ENCODE results near the gene ACER3. TPM values are rescaled to one million over a fixed set of nuclear protein-coding genes. Genes with fewer than 3 reads are reported as not detected.
"Not testable (repeated sequence)": the region's sequence is repeated elsewhere in the genome, so short reads cannot be mapped to it uniquely, and the experiment has no call there.

ACER3 gene
- 16.2 TPM for total RNA-seq

DNA sequence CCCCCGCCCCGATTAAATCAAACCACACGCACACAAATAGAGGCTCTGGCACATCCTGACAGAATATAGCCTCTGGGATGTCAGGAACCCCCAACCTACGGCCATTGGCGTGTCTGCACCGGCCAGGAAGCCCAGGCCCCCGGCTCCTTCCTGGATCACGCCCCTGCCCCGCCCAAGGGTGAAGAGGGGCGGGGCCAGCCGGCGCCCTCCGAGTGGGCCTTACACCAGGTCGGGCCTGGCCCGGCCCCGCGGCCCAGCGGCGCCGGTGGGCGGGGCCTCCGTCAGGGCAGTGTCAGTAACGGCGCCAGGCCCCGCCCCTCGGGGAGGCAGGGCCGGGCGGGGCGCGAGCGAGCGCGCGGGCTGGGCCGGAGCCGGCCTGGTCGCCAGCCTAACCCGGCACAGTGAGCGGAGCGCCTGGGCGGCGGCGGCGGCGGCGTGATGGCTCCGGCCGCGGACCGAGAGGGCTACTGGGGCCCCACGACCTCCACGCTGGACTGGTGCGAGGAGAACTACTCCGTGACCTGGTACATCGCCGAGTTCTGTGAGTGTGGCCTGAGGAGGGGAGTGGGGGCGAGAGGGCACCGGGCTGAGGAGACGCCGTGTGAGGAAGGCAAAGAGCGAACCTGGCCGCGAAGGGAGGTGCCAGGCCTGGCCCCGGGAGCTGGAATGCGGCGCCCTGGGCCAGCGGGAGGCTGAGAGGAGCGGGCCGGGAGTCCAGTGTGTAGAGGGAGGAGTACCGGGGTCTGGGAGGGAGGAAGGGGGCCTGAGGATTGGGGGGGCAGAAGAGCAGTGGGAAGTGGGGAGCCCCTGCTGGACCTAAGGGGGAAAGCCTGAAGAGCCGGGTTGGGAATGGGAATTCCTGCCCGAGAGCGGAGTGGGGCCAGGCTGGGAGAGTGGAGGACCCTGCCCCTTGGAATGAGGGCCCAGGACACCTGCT is at the start of gene ACER3:
Gene ACER3, plus strand, starts transcription at position 380 of the 937 bp plus-strand sequence. Its CDS starts 59 bp downstream, at position 439.
- DNase-seq (ENCODE audit: extremely low spot score in 2 of 2): no peak
- Histone ChIP-seq H3K27me3 (no peaks in the 10 kb centered on the region), H3K4me3 (peak within 1 kb of the TSS; percentile 82 to 96), H3K9me3 (no peaks in the 10 kb centered on the region), H3K36me3 (no peaks in the 10 kb centered on the region), H3K27ac (peak within 1 kb of the TSS; percentile 93), H3K4me1 (peaks cover 24% of the 10 kb centered on the region)
- intact Hi-C loops (cut with DNase I): no loop called here
- TF ChIP-seq POLR2A (IDR thresholded peaks at IDR 0.05) (peak in 1 of 2 donors; percentile 79), POLR2AphosphoS5 (IDR thresholded peaks at IDR 0.05; ENCODE audit: insufficient read depth in 1 of 2, low read depth in 1 of 2) (peak in 1 of 2 donors; percentile 79)
- TF ChIP-seq, protein P1, sequence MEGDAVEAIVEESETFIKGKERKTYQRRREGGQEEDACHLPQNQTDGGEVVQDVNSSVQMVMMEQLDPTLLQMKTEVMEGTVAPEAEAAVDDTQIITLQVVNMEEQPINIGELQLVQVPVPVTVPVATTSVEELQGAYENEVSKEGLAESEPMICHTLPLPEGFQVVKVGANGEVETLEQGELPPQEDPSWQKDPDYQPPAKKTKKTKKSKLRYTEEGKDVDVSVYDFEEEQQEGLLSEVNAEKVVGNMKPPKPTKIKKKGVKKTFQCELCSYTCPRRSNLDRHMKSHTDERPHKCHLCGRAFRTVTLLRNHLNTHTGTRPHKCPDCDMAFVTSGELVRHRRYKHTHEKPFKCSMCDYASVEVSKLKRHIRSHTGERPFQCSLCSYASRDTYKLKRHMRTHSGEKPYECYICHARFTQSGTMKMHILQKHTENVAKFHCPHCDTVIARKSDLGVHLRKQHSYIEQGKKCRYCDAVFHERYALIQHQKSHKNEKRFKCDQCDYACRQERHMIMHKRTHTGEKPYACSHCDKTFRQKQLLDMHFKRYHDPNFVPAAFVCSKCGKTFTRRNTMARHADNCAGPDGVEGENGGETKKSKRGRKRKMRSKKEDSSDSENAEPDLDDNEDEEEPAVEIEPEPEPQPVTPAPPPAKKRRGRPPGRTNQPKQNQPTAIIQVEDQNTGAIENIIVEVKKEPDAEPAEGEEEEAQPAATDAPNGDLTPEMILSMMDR (IDR thresholded peaks at IDR 0.05): no peak

- peaks cover 13% of the 10 kb centered on the region for H3K9me3 ChIP-seq
- no peaks in the 10 kb centered on the region for H3K36me3 ChIP-seq
- no peaks in the 10 kb centered on the region for H3K27me3 ChIP-seq
- intact Hi-C loops (cut with DNase I): no loop called here
- peaks cover 18% of the 10 kb centered on the region for H3K4me1 ChIP-seq
- no peak overlapping the region for H3K4me3 ChIP-seq
- DNase-seq (ENCODE audit: extremely low spot score in 2 of 2): no peak
- H3K27ac ChIP-seq: no peak overlapping the region
- TF ChIP-seq POLR2AphosphoS5 (IDR thresholded peaks at IDR 0.05; ENCODE audit: insufficient read depth in 1 of 2, low read depth in 1 of 2): no peak
- TF ChIP-seq, protein P1 (IDR thresholded peaks at IDR 0.05): no peak
These were observed 49.5 kb upstream of the ACER3 start for GRCh38 chr11:76811259-76811658.

DNA sequence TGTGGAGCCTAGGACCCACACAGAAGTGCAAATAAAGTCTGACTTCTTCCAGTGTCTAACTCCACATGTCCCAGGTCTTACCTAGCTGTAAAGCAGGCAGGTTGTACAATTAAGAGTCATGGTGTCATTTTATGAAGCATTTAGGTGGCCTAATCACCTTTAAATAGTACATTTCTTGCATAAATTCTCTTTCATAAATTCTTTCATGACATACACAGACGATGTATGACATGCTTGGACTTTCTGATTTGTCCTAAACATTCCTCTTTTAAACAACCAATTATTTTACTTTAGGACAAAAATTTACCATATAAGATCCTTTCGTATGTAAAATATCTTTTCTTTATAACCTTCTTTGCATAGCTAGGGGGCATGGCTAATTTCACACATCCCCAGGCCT is 46.3 kb upstream of the ACER3 start:
- Histone ChIP-seq H3K4me1 (no peaks in the 10 kb centered on the region), H3K4me3 (no peak overlapping the region), H3K27ac (no peak overlapping the region), H3K36me3 (no peaks in the 10 kb centered on the region), H3K27me3 (no peaks in the 10 kb centered on the region), H3K9me3 (peaks cover 13% of the 10 kb centered on the region)
- intact Hi-C loops (cut with DNase I): no loop called here
- no peak for DNase-seq (ENCODE audit: extremely low spot score in 2 of 2)
- no peak for TF ChIP-seq POLR2A (IDR thresholded peaks at IDR 0.05)
- TF ChIP-seq POLR2AphosphoS5 (IDR thresholded peaks at IDR 0.05; ENCODE audit: insufficient read depth in 1 of 2, low read depth in 1 of 2): no peak
- TF ChIP-seq, protein P1 (IDR thresholded peaks at IDR 0.05): no peak

DNA sequence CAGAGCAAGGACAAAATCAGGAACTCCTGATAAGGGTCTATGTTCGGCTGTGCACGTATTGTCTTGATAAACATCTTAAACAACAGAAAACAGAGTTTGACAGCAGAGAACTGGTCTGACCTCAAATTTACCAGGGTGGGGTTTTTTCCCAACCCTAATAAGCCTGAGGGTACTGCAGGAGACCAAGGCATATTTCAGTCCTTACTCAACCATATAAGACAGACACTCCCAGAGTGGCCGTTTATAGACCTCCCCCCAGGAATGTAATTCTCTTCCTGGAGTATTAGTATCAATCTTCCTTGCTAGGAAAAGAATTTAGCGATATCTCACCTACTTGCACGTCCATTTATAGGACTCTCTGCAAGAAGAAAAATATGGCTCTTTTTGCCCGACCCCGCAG is 45.0 kb upstream of the ACER3 start:
- H3K27me3 ChIP-seq; H3K4me1 ChIP-seq; DNase-seq (ENCODE audit: extremely low spot score in 2 of 2); H3K27ac ChIP-seq; intact Hi-C loops (cut with DNase I); H3K36me3 ChIP-seq; H3K4me3 ChIP-seq: not testable (repeated sequence)
- H3K9me3 ChIP-seq: peaks cover 13% of the 10 kb centered on the region

DNA sequence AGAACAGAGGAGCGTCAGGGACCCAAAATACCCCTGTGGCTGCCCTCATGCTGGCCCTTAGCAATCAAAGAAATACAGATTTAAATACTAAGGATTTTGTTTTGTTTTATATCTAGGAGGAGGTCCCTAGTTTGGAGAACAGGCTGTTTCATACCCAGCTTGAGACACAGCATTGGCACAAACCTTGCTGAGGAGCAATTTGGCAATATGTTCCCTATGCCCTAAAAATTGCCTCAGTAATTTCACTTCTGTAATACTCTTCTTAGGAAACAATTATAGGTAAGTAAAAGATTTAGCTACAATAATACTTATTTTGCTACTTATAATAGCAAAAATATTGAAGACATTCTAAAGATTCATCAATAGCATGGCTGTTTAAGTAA is 40.5 kb upstream of the ACER3 start:
- no peaks in the 10 kb centered on the region for H3K27me3 ChIP-seq
- H3K27ac ChIP-seq: no peak overlapping the region
- H3K4me3 ChIP-seq: no peak overlapping the region
- DNase-seq (ENCODE audit: extremely low spot score in 2 of 2): no peak
- no peak for TF ChIP-seq POLR2AphosphoS5 (IDR thresholded peaks at IDR 0.05; ENCODE audit: insufficient read depth in 1 of 2, low read depth in 1 of 2)
- TF ChIP-seq, protein P1 (IDR thresholded peaks at IDR 0.05): no peak
- no peak for TF ChIP-seq POLR2A (IDR thresholded peaks at IDR 0.05)
- H3K4me1 ChIP-seq: peaks cover 11% of the 10 kb centered on the region
- H3K9me3 ChIP-seq: peaks cover 8% of the 10 kb centered on the region
- intact Hi-C loops (cut with DNase I): no loop called here
- no peaks in the 10 kb centered on the region for H3K36me3 ChIP-seq

- H3K27ac ChIP-seq; intact Hi-C loops (cut with DNase I); H3K9me3 ChIP-seq; H3K36me3 ChIP-seq; H3K4me3 ChIP-seq; H3K27me3 ChIP-seq; DNase-seq (ENCODE audit: extremely low spot score in 2 of 2): not testable (repeated sequence)
- H3K4me1 ChIP-seq: peaks cover 18% of the 10 kb centered on the region
These were observed 39.3 kb upstream of the ACER3 start for GRCh38 chr11:76821396-76821795.
